Thyroid gland (tissue), 4 donors: ENCODE results near the gene ERFE.

ENCODE experiments used
- CTCF ChIP-seq, 6 experiments: fragments of 200-600 bp in 3 of 6; fragments of 450-650 bp in 3 of 6; sonication (generic) in 3 of 6; IDR thresholded peaks; one replicate each; pipeline ENCODE4 v1.5.1; 2016 to 2019; ENCODE audit warnings: antibody characterized with exemption in 6 of 6, mild to moderate bottlenecking in 2 of 6, inconsistent platforms in 1 of 6, moderate library complexity in 1 of 6
- POLR2A ChIP-seq, 2 donors: fragments of 450-650 bp; IDR thresholded peaks; one replicate each; pipeline ENCODE4 v1.6.1; 2017; ENCODE audit warnings: antibody characterized with exemption in 2 of 2, mild to moderate bottlenecking in 2 of 2, moderate library complexity in 1 of 2

DNA sequence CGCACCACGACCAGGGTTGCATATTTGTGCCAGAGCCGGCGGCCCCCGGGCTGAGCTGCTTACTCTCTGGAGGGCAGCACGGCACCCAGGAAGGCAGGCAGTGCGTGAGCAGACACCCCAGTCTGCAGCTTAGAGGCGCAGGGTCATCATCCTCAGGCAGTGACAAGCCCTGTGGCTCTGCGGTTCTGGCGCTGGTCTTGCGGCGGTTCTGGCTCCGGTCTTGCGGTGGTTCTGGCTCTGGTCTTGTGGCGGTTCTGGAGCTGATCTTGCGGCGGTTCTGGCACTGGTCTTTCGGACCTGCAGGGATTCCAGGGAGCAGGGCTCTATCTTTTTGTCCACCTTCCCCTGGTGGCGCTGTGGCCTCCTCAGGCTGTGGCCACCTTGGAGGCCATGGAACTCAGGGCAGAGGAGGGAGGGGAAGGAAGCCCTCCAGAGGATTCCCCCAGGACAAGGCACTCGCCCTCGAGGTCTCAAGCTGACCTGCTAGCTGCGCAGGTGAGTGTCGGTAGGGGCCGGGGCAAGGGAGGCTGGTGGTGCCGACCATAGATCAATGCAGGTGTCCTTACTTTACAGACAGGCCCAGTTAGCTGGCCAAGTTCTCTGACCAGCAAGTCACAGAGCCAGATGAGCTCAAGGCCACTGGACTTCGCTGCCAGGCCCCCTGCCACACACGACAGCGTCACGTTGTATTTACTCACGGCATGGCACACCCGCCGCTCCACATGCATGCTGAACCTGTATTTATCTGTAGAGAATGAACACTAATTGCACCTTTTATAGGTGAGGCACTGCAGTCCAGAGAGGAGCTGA is 43.7 kb upstream of the ERFE start:
- TF ChIP-seq CTCF (IDR thresholded peaks at IDR 0.05) (no peak), POLR2A (IDR thresholded peaks at IDR 0.05) (no peak)
